ENCODE measurements around the gene PPP1R3E.

The PPP1R3E gene

GRCh38 chr14:23324993-23325392 is 22.3 kb upstream of the PPP1R3E start:
- TF ChIP-seq CTCF (conservative IDR thresholded peaks at IDR 0.05) = no peak
- H3K27ac ChIP-seq = no peak overlapping the region

- TF ChIP-seq CTCF (conservative IDR thresholded peaks at IDR 0.05) = no peak
- no peak overlapping the region for H3K27ac ChIP-seq
Observed at GRCh38 chr14:23324455-23324846, 21.8 kb upstream of the PPP1R3E start.

DNA sequence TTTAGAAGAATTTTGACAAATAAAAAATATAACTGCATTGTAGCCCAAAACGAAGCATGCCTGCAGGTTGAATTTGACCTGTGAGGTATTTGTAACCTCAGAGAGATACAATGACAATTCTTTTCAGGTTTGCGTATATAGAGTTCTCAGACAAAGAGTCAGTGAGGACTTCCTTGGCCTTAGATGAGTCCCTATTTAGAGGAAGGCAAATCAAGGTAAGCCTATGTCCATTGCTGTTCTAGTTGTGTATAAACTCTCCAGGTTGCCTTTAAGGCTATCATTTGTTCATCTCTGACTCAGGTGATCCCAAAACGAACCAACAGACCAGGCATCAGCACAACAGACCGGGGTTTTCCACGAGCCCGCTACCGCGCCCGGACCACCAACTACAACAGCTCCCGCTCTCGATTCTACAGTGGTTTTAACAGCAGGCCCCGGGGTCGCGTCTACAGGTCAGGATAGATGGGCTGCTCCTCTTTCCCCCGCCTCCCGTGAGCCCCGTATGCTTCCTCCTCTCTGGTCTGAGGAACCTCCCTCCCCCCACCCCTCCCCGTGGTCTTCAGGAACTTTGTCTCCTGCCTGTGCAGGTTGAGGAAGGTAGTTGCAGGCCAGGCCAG is 21.3 kb upstream of the PPP1R3E start:
- no peak for TF ChIP-seq CTCF (conservative IDR thresholded peaks at IDR 0.05)
- 0 out of 2 replicates have a peak overlapping the region, but pooled peaks have one; percentile 94 for H3K27ac ChIP-seq

DNA sequence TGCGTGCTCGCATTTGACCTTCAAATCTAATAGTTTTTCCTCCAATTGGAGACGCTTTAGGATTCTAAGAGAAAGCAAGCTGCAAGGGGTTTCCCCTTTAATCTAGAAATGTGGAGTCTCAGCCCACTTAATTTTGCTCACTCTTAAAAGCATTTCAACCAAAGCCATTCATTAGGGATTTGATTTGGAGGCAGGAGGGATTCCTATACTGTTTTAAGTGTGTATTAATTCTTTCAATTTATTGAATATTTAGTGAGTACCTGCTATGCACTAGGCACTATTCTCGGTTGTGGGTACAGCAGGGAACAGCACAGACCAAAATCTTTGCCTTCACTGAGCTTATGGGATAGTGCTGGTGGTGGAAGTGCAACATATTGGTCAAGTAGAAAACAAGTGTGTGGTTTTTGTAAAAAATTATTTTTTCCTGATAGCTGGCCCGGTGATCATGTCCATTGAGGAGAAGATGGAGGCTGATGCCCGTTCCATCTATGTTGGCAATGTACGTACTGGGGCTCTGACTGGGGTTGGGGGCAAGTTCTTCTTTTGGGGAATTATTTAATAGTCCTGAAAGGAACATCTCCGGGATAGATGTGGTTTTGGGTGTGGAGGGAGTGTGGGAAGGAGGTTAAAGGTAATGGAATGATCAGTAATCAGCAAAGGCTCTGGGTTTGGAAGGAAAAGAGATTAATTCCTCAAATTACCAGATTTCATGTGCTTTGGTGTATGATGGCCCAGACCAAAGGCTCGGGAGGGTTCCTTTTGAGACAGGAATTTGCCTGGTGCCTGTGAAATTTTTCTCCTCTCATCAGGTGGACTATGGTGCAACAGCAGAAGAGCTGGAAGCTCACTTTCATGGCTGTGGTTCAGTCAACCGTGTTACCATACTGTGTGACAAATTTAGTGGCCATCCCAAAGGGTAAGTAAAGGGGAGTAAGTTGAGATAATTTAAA is 20.2 kb upstream of the PPP1R3E start:
- TF ChIP-seq CTCF (conservative IDR thresholded peaks at IDR 0.05) = no peak
- H3K27ac ChIP-seq = peak overlapping the region; percentile 94

GRCh38 chr14:23321572-23322547 is 19.2 kb upstream of the PPP1R3E start:
- H3K27ac ChIP-seq = peak overlapping the region; percentile 94
- no peak for TF ChIP-seq CTCF (conservative IDR thresholded peaks at IDR 0.05)

- H3K27ac ChIP-seq = peak within 1 kb of the TSS; percentile 94
- no peak for TF ChIP-seq CTCF (conservative IDR thresholded peaks at IDR 0.05)
Observed at GRCh38 chr14:23320584-23321571, 18.2 kb upstream of the PPP1R3E start, which contains the start of gene PABPN1. PABPN1 (plus strand) TSS chr14:23321457; CDS start chr14:23321470, 13 bp downstream.
